GM12878 (cell line): Measurements from ENCODE around the gene DNAJC11.

Source experiments
- BACH1 ChIP-seq: fragments of 450-650 bp; IDR thresholded peaks from 2 replicates; pipeline ENCODE4 v1.6.1; 2017; ENCODE audit warnings: mild to moderate bottlenecking, borderline replicate concordance
- CEBPB ChIP-seq, 2 experiments: fragments of 150-350 bp in 1 of 2; IDR thresholded peaks; 2 replicates each; pipeline ENCODE4 v1.6.1; 2012 to 2014; ENCODE audit warnings: low read depth in 2 of 2, low read length in 2 of 2, borderline replicate concordance in 1 of 2, inconsistent platforms in 1 of 2
- CREB1 ChIP-seq: IDR thresholded peaks from 2 replicates; pipeline ENCODE4 v1.6.1; 2012; ENCODE audit warnings: low read depth, mild to moderate bottlenecking, inconsistent platforms
- FOXM1 ChIP-seq: IDR thresholded peaks from 2 replicates; pipeline ENCODE4 v1.6.1; 2012; ENCODE audit warnings: low read depth, mild to moderate bottlenecking, inconsistent platforms, low read length, moderate library complexity
- KDM1A ChIP-seq: fragments of 200-600 bp; sonication (generic); IDR thresholded peaks from 2 replicates; pipeline ENCODE4 v1.6.1; 2016; ENCODE audit warnings: borderline replicate concordance
- MTA3 ChIP-seq: IDR thresholded peaks from 2 replicates; pipeline ENCODE4 v1.6.1; 2012; ENCODE audit warnings: low read length, inconsistent platforms, borderline replicate concordance
- POLR2AphosphoS5 ChIP-seq: IDR thresholded peaks from 2 replicates; pipeline ENCODE4 v1.6.1; 2011; ENCODE audit warnings: mild to moderate bottlenecking, low read length, inconsistent platforms
- RCOR1 ChIP-seq: conservative IDR thresholded peaks from 2 replicates; pipeline ENCODE4 v1.6.1; 2012; ENCODE audit warnings: low read depth, low read length, improper control_type of control experiment
- TAF1 ChIP-seq: IDR thresholded peaks from 2 replicates; pipeline ENCODE4 v1.6.1; 2011; ENCODE audit warnings: mild to moderate bottlenecking, low read depth, low read length, borderline replicate concordance
- TCF12 ChIP-seq: IDR thresholded peaks from 2 replicates; pipeline ENCODE4 v1.6.1; 2011; ENCODE audit warnings: low read depth, mild to moderate bottlenecking, low read length
- ZBTB33 ChIP-seq: fragments of 450-650 bp; IDR thresholded peaks from 2 replicates; pipeline ENCODE4 v1.6.1; 2017; ENCODE audit warnings: mild to moderate bottlenecking
- TF ChIP-seq, protein P1 (sequence below): IDR thresholded peaks from 2 replicates; pipeline ENCODE4 v1.6.1; 2012; ENCODE audit warnings: mild to moderate bottlenecking, low read depth, low read length
- TF ChIP-seq, protein P2 (sequence below), 3 experiments: IDR thresholded peaks in 2 of 3; conservative IDR thresholded peaks in 1 of 3; 2 replicates each; pipeline ENCODE4 v1.5.1; 2011; ENCODE audit warnings: low read depth in 3 of 3, low read length in 3 of 3, mild to moderate bottlenecking in 3 of 3, control low read depth in 2 of 3, moderate library complexity in 2 of 3, inconsistent platforms in 1 of 3, mixed read lengths in 1 of 3; ENCODE audit not compliant: control insufficient read depth in 2 of 3, insufficient read depth in 1 of 3; ENCODE audit errors: extremely low read depth in 1 of 3
- TF ChIP-seq, protein P3 (sequence below): IDR thresholded peaks from 2 replicates; pipeline ENCODE4 v1.6.1; 2011; ENCODE audit warnings: borderline replicate concordance, low read depth, mild to moderate bottlenecking, moderate library complexity, mixed read lengths, low read length; ENCODE audit not compliant: insufficient read depth; ENCODE audit errors: extremely low read length

- TF ChIP-seq CEBPB (IDR thresholded peaks at IDR 0.05; ENCODE audit: borderline replicate concordance in 1 of 2, low read depth in 2 of 2, low read length in 2 of 2) (no peak), ZBTB33 (no peak), CREB1 (peak; percentile 81), KDM1A (no peak), MTA3 (no peak), FOXM1 (no peak), POLR2AphosphoS5 (0 out of 2 replicates have a peak, but pooled peaks have one; percentile 46), BACH1 (0 out of 2 replicates have a peak, but pooled peaks have one; percentile 11), RCOR1 (no peak), TAF1 (0 out of 2 replicates have a peak, but pooled peaks have one; percentile 28), TCF12 (0 out of 2 replicates have a peak, but pooled peaks have one; percentile 11)
- TF ChIP-seq, protein P1, sequence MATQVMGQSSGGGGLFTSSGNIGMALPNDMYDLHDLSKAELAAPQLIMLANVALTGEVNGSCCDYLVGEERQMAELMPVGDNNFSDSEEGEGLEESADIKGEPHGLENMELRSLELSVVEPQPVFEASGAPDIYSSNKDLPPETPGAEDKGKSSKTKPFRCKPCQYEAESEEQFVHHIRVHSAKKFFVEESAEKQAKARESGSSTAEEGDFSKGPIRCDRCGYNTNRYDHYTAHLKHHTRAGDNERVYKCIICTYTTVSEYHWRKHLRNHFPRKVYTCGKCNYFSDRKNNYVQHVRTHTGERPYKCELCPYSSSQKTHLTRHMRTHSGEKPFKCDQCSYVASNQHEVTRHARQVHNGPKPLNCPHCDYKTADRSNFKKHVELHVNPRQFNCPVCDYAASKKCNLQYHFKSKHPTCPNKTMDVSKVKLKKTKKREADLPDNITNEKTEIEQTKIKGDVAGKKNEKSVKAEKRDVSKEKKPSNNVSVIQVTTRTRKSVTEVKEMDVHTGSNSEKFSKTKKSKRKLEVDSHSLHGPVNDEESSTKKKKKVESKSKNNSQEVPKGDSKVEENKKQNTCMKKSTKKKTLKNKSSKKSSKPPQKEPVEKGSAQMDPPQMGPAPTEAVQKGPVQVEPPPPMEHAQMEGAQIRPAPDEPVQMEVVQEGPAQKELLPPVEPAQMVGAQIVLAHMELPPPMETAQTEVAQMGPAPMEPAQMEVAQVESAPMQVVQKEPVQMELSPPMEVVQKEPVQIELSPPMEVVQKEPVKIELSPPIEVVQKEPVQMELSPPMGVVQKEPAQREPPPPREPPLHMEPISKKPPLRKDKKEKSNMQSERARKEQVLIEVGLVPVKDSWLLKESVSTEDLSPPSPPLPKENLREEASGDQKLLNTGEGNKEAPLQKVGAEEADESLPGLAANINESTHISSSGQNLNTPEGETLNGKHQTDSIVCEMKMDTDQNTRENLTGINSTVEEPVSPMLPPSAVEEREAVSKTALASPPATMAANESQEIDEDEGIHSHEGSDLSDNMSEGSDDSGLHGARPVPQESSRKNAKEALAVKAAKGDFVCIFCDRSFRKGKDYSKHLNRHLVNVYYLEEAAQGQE: no peak
- TF ChIP-seq, protein P2, sequence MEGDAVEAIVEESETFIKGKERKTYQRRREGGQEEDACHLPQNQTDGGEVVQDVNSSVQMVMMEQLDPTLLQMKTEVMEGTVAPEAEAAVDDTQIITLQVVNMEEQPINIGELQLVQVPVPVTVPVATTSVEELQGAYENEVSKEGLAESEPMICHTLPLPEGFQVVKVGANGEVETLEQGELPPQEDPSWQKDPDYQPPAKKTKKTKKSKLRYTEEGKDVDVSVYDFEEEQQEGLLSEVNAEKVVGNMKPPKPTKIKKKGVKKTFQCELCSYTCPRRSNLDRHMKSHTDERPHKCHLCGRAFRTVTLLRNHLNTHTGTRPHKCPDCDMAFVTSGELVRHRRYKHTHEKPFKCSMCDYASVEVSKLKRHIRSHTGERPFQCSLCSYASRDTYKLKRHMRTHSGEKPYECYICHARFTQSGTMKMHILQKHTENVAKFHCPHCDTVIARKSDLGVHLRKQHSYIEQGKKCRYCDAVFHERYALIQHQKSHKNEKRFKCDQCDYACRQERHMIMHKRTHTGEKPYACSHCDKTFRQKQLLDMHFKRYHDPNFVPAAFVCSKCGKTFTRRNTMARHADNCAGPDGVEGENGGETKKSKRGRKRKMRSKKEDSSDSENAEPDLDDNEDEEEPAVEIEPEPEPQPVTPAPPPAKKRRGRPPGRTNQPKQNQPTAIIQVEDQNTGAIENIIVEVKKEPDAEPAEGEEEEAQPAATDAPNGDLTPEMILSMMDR (IDR thresholded peaks at IDR 0.05 in 2 of 3, conservative IDR thresholded peaks at IDR 0.05 in 1 of 3; ENCODE audit: control insufficient read depth in 2 of 3, extremely low read depth in 1 of 3, insufficient read depth in 1 of 3, low read depth in 3 of 3, low read length in 3 of 3): no peak
- TF ChIP-seq, protein P3, sequence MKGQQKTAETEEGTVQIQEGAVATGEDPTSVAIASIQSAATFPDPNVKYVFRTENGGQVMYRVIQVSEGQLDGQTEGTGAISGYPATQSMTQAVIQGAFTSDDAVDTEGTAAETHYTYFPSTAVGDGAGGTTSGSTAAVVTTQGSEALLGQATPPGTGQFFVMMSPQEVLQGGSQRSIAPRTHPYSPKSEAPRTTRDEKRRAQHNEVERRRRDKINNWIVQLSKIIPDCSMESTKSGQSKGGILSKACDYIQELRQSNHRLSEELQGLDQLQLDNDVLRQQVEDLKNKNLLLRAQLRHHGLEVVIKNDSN: no peak
Measured at GRCh38 chr1:6603238-6603914, 98.2 kb downstream of the DNAJC11 start.
